Liver (tissue), 9 donors: ENCODE measurements around the gene COL5A1. TPM values are rescaled to one million over a fixed set of nuclear protein-coding genes. Genes with fewer than 3 reads are reported as not detected.

Experiments used
- DNase-seq: peaks from one replicate; pipeline ENCODE4 v3.0.0-alpha.2; 2017; ENCODE audit warnings: low spot score
- H3K27ac ChIP-seq, 2 donors: one replicate each; pipeline ENCODE4 v1.7.0; 2013; ENCODE audit warnings: inconsistent platforms in 2 of 2, low read length in 2 of 2, control low read depth in 1 of 2, low read depth in 1 of 2, mild to moderate bottlenecking in 1 of 2
- H3K27me3 ChIP-seq, 4 donors: one replicate each; pipeline versions ENCODE4 v1.6.1 to v1.7.0; 2013; ENCODE audit warnings: low read length in 3 of 4, inconsistent platforms in 1 of 4, mild to moderate bottlenecking in 1 of 4, moderate library complexity in 1 of 4; ENCODE audit not compliant: control insufficient read depth in 4 of 4, insufficient read depth in 4 of 4
- H3K36me3 ChIP-seq, 4 donors: one replicate each; pipeline versions ENCODE4 v1.6.1 to v1.7.0; 2013; ENCODE audit warnings: low read length in 3 of 4, mild to moderate bottlenecking in 3 of 4, low read depth in 1 of 4, moderate library complexity in 1 of 4; ENCODE audit not compliant: control insufficient read depth in 4 of 4, insufficient read depth in 3 of 4
- H3K4me1 ChIP-seq, 4 donors: one replicate each; pipeline versions ENCODE4 v1.6.1 to v1.7.0; 2013; ENCODE audit warnings: low read length in 3 of 4, mild to moderate bottlenecking in 3 of 4, moderate library complexity in 1 of 4; ENCODE audit not compliant: control insufficient read depth in 4 of 4, insufficient read depth in 4 of 4
- H3K4me3 ChIP-seq, 3 donors: one replicate each; pipeline versions ENCODE4 v1.6.1 to v1.7.0; 2013; ENCODE audit warnings: low read length in 3 of 3, control low read depth in 1 of 3, low read depth in 1 of 3, mild to moderate bottlenecking in 1 of 3
- H3K9ac ChIP-seq, 2 donors: one replicate each; pipeline ENCODE4 v1.7.0; 2013; ENCODE audit warnings: low read length in 2 of 2, mild to moderate bottlenecking in 2 of 2, moderate library complexity in 2 of 2, control low read depth in 1 of 2, low read depth in 1 of 2
- H3K9me3 ChIP-seq, 4 donors: one replicate each; pipeline versions ENCODE4 v1.6.1 to v1.7.0; 2013; ENCODE audit warnings: low read length in 3 of 4; ENCODE audit not compliant: control insufficient read depth in 4 of 4
- ATF3 ChIP-seq: IDR thresholded peaks from 2 replicates; pipeline ENCODE4 v1.6.1; 2016; ENCODE audit warnings: antibody characterized with exemption
- CTCF ChIP-seq: fragments of 150-350 bp; IDR thresholded peaks from 2 replicates; pipeline ENCODE4 v1.5.1; 2017; ENCODE audit warnings: improper control_type of control experiment, low read depth, low read length; ENCODE audit not compliant: missing input control
- FOXA1 ChIP-seq: IDR thresholded peaks from 2 replicates; pipeline ENCODE4 v1.6.1; 2016; ENCODE audit warnings: antibody characterized with exemption
- FOXA2 ChIP-seq: IDR thresholded peaks from 2 replicates; pipeline ENCODE4 v1.6.1; 2016; ENCODE audit warnings: antibody characterized with exemption
- GABPA ChIP-seq, 2 donors: IDR thresholded peaks in 1 of 2; conservative IDR thresholded peaks in 1 of 2; 2 replicates each; pipeline ENCODE4 v1.6.1; 2016; ENCODE audit warnings: antibody characterized with exemption in 2 of 2, mild to moderate bottlenecking in 1 of 2, moderate library complexity in 1 of 2
- HNF4A ChIP-seq, 2 donors: conservative IDR thresholded peaks; 2 replicates each; pipeline ENCODE4 v1.6.1; 2016; ENCODE audit warnings: antibody characterized with exemption in 2 of 2, mild to moderate bottlenecking in 2 of 2
- HNF4G ChIP-seq: IDR thresholded peaks from 2 replicates; pipeline ENCODE4 v1.6.1; 2016; ENCODE audit warnings: antibody characterized with exemption
- JUND ChIP-seq, 2 donors: IDR thresholded peaks; 2 replicates each; pipeline ENCODE4 v1.6.1; 2016; ENCODE audit warnings: antibody characterized with exemption in 2 of 2
- MAX ChIP-seq: IDR thresholded peaks from 2 replicates; pipeline ENCODE4 v1.6.1; 2016; ENCODE audit warnings: antibody characterized with exemption
- NR2F2 ChIP-seq: IDR thresholded peaks from 2 replicates; pipeline ENCODE4 v1.6.1; 2016; ENCODE audit warnings: antibody characterized with exemption
- RAD21 ChIP-seq, 2 donors: IDR thresholded peaks; 2 replicates each; pipeline ENCODE4 v1.6.1; 2016; ENCODE audit warnings: antibody characterized with exemption in 2 of 2, mild to moderate bottlenecking in 2 of 2
- RXRA ChIP-seq, 2 donors: IDR thresholded peaks; 2 replicates each; pipeline ENCODE4 v1.6.1; 2017 to 2018; ENCODE audit warnings: antibody characterized with exemption in 2 of 2, mild to moderate bottlenecking in 1 of 2
- SP1 ChIP-seq: IDR thresholded peaks from 2 replicates; pipeline ENCODE4 v1.6.1; 2018; ENCODE audit warnings: antibody characterized with exemption, mild to moderate bottlenecking
- TAF1 ChIP-seq: conservative IDR thresholded peaks from 2 replicates; pipeline ENCODE4 v1.6.1; 2016; ENCODE audit warnings: antibody characterized with exemption, mild to moderate bottlenecking
- YY1 ChIP-seq: IDR thresholded peaks from 2 replicates; pipeline ENCODE4 v1.6.1; 2016; ENCODE audit warnings: antibody characterized with exemption, mild to moderate bottlenecking
- ZBTB33 ChIP-seq: IDR thresholded peaks from 2 replicates; pipeline ENCODE4 v1.6.1; 2016; ENCODE audit warnings: antibody characterized with exemption
- WGBS: extraction: QIAGEN DNeasy Blood & Tissue Kit; methylation state at CpG from one replicate; pipeline ENCODE4 v1.1.7; 2013; 5-methylcytosine and 5-hydroxymethylcytosine counted together
- polyA plus RNA-seq, 2 donors: library from polyadenylated mRNA; stranded (reverse) in 1 of 2; unstranded in 1 of 2; fragments of 200-250 nt in 1 of 2; fragments of >200 nt in 1 of 2; fragmentation: Nextera tagmentation in 1 of 2; extraction: Ambion mirVana in 1 of 2; gene quantifications; one replicate each; pipeline versions ENCODE4 v1.2.1 to v1.2.3, GENCODE V29; 2013 to 2015
- total RNA-seq, 2 donors: library from RNA; depleted of rRNA; stranded (reverse); fragments of >200 nt; gene quantifications; one replicate each; pipeline ENCODE4 v1.2.3, GENCODE V29; 2014
- TF ChIP-seq, protein P1 (sequence below): IDR thresholded peaks from 2 replicates; pipeline ENCODE4 v1.6.1; 2016; ENCODE audit warnings: antibody characterized with exemption, mild to moderate bottlenecking
- donor health status: healthy.
- donor health status: healthy.
- donor health status: healthy.
- donor health status: healthy.
- donor health status: healthy.

COL5A1 gene
- total and polyA plus RNA-seq, 4 donors = 0.67 to 15.6 (median 11.2) TPM

DNA sequence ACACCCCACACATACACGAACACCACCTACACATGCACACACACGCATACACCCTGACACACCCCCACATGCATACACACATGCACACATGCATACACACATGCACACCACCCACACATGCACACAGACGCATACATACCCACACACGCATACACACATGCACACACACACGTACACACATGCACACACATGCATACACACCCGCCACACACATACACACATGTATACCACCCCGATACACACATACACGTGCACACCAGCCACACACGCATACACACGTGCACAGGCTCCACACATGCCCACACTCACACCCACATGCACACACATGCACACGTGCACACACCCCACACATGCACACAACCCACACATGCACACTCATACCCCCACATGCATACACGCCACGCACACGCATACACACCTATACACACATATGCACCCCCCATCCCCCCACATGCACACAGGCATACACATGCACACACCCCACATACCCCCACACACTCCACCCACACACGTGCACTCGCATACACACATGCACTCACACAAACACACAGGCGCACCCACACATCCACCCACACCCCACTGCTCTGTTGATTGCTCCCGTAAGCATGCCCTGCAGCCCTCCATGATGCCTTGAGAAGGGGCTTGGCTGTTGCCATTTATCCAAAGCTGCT lies 119.3 kb downstream of the COL5A1 start (continued):
- no peak for TF ChIP-seq RXRA (IDR thresholded peaks at IDR 0.05)

- Histone ChIP-seq H3K36me3 (no peaks in the 10 kb centered on the region), H3K4me1 (no peaks in the 10 kb centered on the region), H3K4me3 (no peak overlapping the region), H3K9me3 (no peaks in the 10 kb centered on the region), H3K27ac (no peak overlapping the region), H3K9ac (no peak overlapping the region), H3K27me3 (peaks cover 0 to 2% (median 0%) of the 10 kb centered on the region in 4 donors)
- TF ChIP-seq SP1 = no peak
- no peak for TF ChIP-seq JUND (IDR thresholded peaks at IDR 0.05)
- no peak for TF ChIP-seq HNF4G
- no peak for TF ChIP-seq CTCF
- TF ChIP-seq MAX = no peak
- 83% methylated on average over 21 of the region's 21 CpGs for WGBS
- no peak for DNase-seq
Observed at GRCh38 chr9:134764473-134765269, 123.1 kb downstream of the COL5A1 start.

DNA sequence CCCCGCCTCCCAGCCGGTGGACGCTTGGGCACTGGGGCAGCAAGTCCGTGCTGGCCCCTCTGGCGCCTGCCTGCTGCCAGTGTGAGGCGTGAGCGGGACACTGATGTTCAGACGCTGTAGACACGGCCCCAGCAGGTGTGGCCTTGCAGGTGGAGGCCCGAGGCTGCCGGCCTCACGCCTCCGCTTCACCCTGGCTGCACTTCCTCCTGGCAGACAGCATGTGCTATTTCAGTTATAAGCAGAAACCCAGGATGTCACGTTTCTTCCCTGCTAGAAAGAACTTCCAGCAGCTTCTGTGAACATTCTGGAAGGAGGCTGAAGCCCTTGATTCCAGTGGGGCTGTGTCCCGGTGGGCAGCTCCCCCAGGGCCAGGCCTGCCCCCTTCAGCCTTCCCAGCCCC lies 124.2 kb downstream of the COL5A1 start:
- no peak overlapping the region for H3K27ac ChIP-seq
- H3K4me3 ChIP-seq = no peak overlapping the region
- no peaks in the 10 kb centered on the region for H3K36me3 ChIP-seq
- H3K4me1 ChIP-seq = no peaks in the 10 kb centered on the region
- H3K9me3 ChIP-seq = no peaks in the 10 kb centered on the region
- no peak for DNase-seq
- H3K9ac ChIP-seq = no peak overlapping the region
- 69% methylated on average over 15 of the region's 15 CpGs for WGBS
- TF ChIP-seq SP1 (no peak), HNF4A (conservative IDR thresholded peaks at IDR 0.05) (no peak), RAD21 (IDR thresholded peaks at IDR 0.05) (no peak), JUND (IDR thresholded peaks at IDR 0.05) (no peak), ZBTB33 (no peak), YY1 (no peak), RXRA (IDR thresholded peaks at IDR 0.05) (no peak), CTCF (no peak), ATF3 (no peak), NR2F2 (no peak), MAX (no peak), HNF4G (no peak), FOXA1 (no peak), GABPA (IDR thresholded peaks at IDR 0.05 in 1 of 2, conservative IDR thresholded peaks at IDR 0.05 in 1 of 2) (no peak), FOXA2 (no peak), TAF1 (no peak)
- TF ChIP-seq, protein P1, sequence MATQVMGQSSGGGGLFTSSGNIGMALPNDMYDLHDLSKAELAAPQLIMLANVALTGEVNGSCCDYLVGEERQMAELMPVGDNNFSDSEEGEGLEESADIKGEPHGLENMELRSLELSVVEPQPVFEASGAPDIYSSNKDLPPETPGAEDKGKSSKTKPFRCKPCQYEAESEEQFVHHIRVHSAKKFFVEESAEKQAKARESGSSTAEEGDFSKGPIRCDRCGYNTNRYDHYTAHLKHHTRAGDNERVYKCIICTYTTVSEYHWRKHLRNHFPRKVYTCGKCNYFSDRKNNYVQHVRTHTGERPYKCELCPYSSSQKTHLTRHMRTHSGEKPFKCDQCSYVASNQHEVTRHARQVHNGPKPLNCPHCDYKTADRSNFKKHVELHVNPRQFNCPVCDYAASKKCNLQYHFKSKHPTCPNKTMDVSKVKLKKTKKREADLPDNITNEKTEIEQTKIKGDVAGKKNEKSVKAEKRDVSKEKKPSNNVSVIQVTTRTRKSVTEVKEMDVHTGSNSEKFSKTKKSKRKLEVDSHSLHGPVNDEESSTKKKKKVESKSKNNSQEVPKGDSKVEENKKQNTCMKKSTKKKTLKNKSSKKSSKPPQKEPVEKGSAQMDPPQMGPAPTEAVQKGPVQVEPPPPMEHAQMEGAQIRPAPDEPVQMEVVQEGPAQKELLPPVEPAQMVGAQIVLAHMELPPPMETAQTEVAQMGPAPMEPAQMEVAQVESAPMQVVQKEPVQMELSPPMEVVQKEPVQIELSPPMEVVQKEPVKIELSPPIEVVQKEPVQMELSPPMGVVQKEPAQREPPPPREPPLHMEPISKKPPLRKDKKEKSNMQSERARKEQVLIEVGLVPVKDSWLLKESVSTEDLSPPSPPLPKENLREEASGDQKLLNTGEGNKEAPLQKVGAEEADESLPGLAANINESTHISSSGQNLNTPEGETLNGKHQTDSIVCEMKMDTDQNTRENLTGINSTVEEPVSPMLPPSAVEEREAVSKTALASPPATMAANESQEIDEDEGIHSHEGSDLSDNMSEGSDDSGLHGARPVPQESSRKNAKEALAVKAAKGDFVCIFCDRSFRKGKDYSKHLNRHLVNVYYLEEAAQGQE = no peak
- peaks cover 0 to 2% (median 0%) of the 10 kb centered on the region in 4 donors for H3K27me3 ChIP-seq
